BJ (cell line): ENCODE results near the gene FGF2. TPM values are rescaled to one million over a fixed set of nuclear protein-coding genes. Genes with fewer than 3 reads are reported as not detected.

Experiments used
- CTCF ChIA-PET: fragments of 350-600 bp; formaldehyde crosslinking; extraction: SDS; loops from one replicate; lab custom pipeline; 2021; ENCODE audit warnings: antibody characterized with exemption, inconsistent platforms; lab: Yijun Ruan, JAX
- POLR2A ChIA-PET: fragments of 300-600 bp; sonication (Branson Sonifier 250); formaldehyde crosslinking; extraction: SDS; loops from one replicate; lab custom pipeline; 2021; ENCODE audit warnings: antibody characterized with exemption; lab: Charles Lee
- DNase-seq: peaks from one replicate; pipeline ENCODE4 v3.0.0-alpha.2; 2011; ENCODE audit warnings: low read depth
- H3K27me3 ChIP-seq: 2 replicates; pipeline ENCODE4 v1.6.0; 2011; ENCODE audit warnings: low read length; ENCODE audit not compliant: control insufficient read depth, insufficient read depth
- H3K36me3 ChIP-seq: 2 replicates; pipeline ENCODE4 v1.5.1; 2011; ENCODE audit warnings: low read length; ENCODE audit not compliant: control insufficient read depth, insufficient read depth
- H3K4me3 ChIP-seq: 2 replicates; pipeline ENCODE4 v1.5.1; 2011; ENCODE audit warnings: low read depth, mild to moderate bottlenecking, control low read depth, low read length
- CTCF ChIP-seq: IDR thresholded peaks from 2 replicates; pipeline ENCODE4 v1.5.1; 2011; ENCODE audit warnings: low read depth, mild to moderate bottlenecking, control low read depth, inconsistent platforms, low read length, moderate library complexity; ENCODE audit not compliant: insufficient read depth
- polyA plus RNA-seq: library from polyadenylated mRNA; depleted of rRNA; stranded (reverse); fragments of >200 nt; gene quantifications from 2 replicates; pipeline ENCODE4 v1.2.3, GENCODE V29; 2011

Gene FGF2
- polyA plus RNA-seq, 1 experiment, result 72.7 TPM

DNA sequence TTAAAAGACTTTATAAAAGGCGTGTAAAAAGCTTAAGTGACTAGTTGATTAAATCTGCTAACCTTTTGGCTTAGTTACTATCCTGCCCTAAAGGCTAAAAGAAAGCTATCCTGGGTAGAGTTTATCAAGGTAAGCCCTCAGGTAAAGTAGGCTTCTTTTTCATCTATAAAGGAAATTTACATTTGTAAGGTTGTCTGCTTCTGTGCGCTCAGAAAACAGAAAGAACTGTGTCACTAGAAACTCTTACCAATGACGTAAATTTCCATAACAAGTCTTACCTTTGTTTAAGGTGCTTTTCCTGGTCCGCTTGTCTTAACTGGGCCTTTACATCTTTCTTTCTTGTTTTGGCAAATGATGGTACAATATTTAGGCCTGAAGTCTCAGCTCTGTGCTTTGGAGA lies 37.7 kb upstream of the FGF2 start:
- POLR2A ChIA-PET, result no interaction called here
- no peak for DNase-seq
- Histone ChIP-seq H3K27me3 (no peaks in the 10 kb centered on the region), H3K4me3 (no peak overlapping the region), H3K36me3 (no peaks in the 10 kb centered on the region)
- CTCF ChIA-PET, result no interaction called here
- TF ChIP-seq CTCF, result no peak

DNA sequence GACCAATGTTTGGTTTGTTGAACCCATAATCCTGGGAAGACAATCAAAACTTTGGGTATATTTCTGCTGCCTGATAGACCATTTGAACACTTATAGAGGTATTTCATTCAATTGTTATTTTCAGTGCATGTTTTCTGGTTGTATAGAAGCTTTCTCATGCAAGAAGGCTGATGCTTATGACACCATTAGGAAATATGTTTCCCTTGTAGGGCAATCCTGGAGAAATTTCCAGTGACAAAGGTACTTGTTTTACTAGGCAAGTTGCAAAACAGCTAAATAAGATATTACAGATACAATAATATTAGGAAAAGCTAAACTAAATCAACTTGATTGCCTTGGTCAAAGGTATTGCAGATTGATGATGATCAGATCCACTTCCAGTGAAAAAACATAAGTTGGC lies 32.8 kb upstream of the FGF2 start:
- no peaks in the 10 kb centered on the region for H3K36me3 ChIP-seq
- no peaks in the 10 kb centered on the region for H3K27me3 ChIP-seq
- no peak for TF ChIP-seq CTCF
- DNase-seq, result no peak
- POLR2A ChIA-PET, result interaction anchor here (0.6 to 0.7 kb wide), 2 partner anchors 30 to 33 kb away, joined by 3 to 14 read pairs; no protein-coding TSS in a partner anchor
- CTCF ChIA-PET, result no interaction called here
- H3K4me3 ChIP-seq, result no peak overlapping the region

GRCh38 chr4:122796801-122797404 lies 29.7 kb upstream of the FGF2 start:
- no peaks in the 10 kb centered on the region for H3K27me3 ChIP-seq
- no peak for TF ChIP-seq CTCF
- DNase-seq, result no peak
- no peak overlapping the region for H3K4me3 ChIP-seq
- ChIA-PET CTCF (interaction anchor here (0.9 to 3.9 kb wide), 3 partner anchors 29 to 118 kb away, joined by 3 to 12 read pairs (median 8); no protein-coding TSS in a partner anchor), POLR2A (interaction anchor here (0.5 to 0.6 kb wide), 2 partner anchors 13 to 33 kb away, joined by 3 to 4 read pairs; no protein-coding TSS in a partner anchor)
- no peaks in the 10 kb centered on the region for H3K36me3 ChIP-seq

DNA sequence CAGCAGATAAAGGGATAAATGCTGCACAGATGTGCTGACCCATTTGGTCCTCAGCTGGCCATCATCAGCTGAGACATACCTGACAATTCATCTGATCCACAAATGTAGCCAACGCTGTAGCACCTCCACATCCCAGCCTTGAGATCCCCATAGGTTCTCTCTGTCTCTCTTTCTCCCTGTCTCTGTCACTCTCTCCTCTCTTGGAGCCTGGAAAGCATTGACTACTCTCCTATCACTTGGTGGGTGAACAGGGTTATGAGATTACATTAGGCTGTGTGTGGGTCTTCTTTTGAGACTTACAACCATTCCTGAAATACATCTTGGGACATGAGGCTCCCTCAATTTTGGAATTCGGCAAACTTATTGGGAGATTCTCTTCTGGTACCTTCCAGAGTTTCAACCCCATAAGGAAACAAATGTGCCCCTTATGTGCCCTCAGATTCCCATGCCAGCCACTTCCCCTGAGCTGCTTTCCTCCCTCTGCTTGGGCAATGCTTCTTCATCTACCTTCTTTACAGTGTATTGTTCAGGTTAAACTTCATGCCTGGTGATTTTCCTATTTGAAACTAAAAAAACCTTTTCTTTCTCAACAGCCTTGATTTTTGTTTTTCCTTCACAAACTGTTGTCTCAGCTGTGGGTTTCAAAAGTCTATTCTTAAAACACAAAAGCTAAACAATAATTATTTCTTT lies 29.1 kb upstream of the FGF2 start:
- ChIA-PET POLR2A (interaction anchor here (0.5 to 1.0 kb wide), 3 partner anchors 32 to 34 kb away, joined by 3 to 5 read pairs (median 5); no protein-coding TSS in a partner anchor), CTCF (interaction anchor here (0.6 to 3.9 kb wide), 5 partner anchors 21 to 281 kb away, joined by 3 to 12 read pairs (median 3); no protein-coding TSS in a partner anchor)
- DNase-seq, result no peak
- no peak for TF ChIP-seq CTCF
- Histone ChIP-seq H3K36me3 (no peaks in the 10 kb centered on the region), H3K27me3 (no peaks in the 10 kb centered on the region), H3K4me3 (peak overlapping the region; percentile 1; the same call in 1 of the 2 replicates)

DNA sequence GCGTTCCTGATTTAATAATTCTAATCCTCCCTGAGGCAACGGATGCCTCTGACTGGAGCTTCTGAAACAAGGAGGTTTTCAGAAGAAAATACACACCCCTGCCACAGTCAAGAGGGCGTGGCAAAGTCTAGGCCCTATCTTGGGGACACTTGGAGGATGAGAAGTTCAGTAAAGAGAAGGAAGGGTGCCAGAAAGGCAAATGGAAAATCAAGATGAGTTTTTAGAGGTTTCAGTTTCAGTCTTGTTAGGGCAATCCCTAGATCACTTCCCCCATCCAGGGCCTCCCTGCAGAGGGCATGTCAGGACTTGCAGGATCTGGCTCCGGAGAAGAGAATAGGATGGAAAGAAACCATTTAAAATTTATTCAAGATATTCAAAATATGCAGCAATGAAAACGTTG lies 28.5 kb upstream of the FGF2 start:
- DNase-seq, result peak; percentile 97
- Histone ChIP-seq H3K36me3 (no peaks in the 10 kb centered on the region), H3K4me3 (no peak overlapping the region), H3K27me3 (no peaks in the 10 kb centered on the region)
- ChIA-PET POLR2A (interaction anchor here (0.5 to 1.0 kb wide), 3 partner anchors 16 to 34 kb away, joined by 3 to 5 read pairs (median 5); no protein-coding TSS in a partner anchor), CTCF (interaction anchor here (0.6 to 3.9 kb wide), 6 partner anchors 21 to 281 kb away, joined by 3 to 12 read pairs (median 3); partner anchors contain the start of gene BBS12)
- TF ChIP-seq CTCF, result peak; percentile 23; the same call in 1 of the 2 replicates
